OCI-LY1 (cell line): ENCODE results near the gene EYA2.
"Not testable (repeated sequence)": the region's sequence is repeated elsewhere in the genome, so short reads cannot be mapped to it uniquely, and the experiment has no call there.

Source experiments
- H2AFZ ChIP-seq: fragments of 200-600 bp; sonication (generic), shearing (Covaris generic); 2 replicates; pipeline ENCODE4 v1.6.0; 2014; ENCODE audit warnings: antibody characterized with exemption, mild to moderate bottlenecking, low read length
- H3F3A ChIP-seq: fragments of 200-600 bp; sonication (generic), shearing (Covaris generic); 2 replicates; pipeline ENCODE4 v1.6.0; 2014; ENCODE audit warnings: mild to moderate bottlenecking, antibody characterized with exemption, low read length, moderate library complexity; ENCODE audit not compliant: insufficient read depth
- H3K27ac ChIP-seq: fragments of 200-600 bp; sonication (generic); 2 replicates; pipeline ENCODE4 v1.5.1; 2014; ENCODE audit warnings: low read length, mixed run types, mild to moderate bottlenecking, low read depth; ENCODE audit not compliant: poor library complexity, severe bottlenecking
- H3K27me3 ChIP-seq: fragments of 200-600 bp; sonication (generic); 2 replicates; pipeline ENCODE4 v1.6.0; 2014; ENCODE audit warnings: antibody characterized with exemption, mild to moderate bottlenecking, low read length, moderate library complexity; ENCODE audit not compliant: insufficient read depth
- H3K36me3 ChIP-seq: fragments of 200-600 bp; sonication (generic); 2 replicates; pipeline ENCODE4 v1.6.1; 2014; ENCODE audit warnings: mild to moderate bottlenecking, antibody characterized with exemption, low read length, moderate library complexity, mixed read lengths; ENCODE audit not compliant: insufficient read depth
- H3K4me1 ChIP-seq: fragments of 200-600 bp; sonication (generic); 2 replicates; pipeline ENCODE4 v1.5.1; 2014; ENCODE audit warnings: mild to moderate bottlenecking, low read length, moderate library complexity; ENCODE audit not compliant: insufficient read depth, severe bottlenecking
- H3K4me2 ChIP-seq: fragments of 200-600 bp; sonication (generic), shearing (Covaris generic); 2 replicates; pipeline ENCODE4 v1.6.1; 2014; ENCODE audit warnings: low read length
- H3K4me3 ChIP-seq: fragments of 200-600 bp; sonication (generic); 2 replicates; pipeline ENCODE4 v1.5.1; 2014; ENCODE audit warnings: low read length, low read depth, mild to moderate bottlenecking, mixed read lengths; ENCODE audit not compliant: poor library complexity, severe bottlenecking
- H3K79me2 ChIP-seq: fragments of 200-600 bp; shearing (Covaris generic); 2 replicates; pipeline ENCODE4 v1.6.1; 2016; ENCODE audit warnings: mixed run types, low read length, mixed read lengths; ENCODE audit not compliant: insufficient read depth
- H3K9ac ChIP-seq: fragments of 200-600 bp; sonication (generic), shearing (Covaris generic); 2 replicates; pipeline ENCODE4 v1.6.1; 2014; ENCODE audit warnings: mild to moderate bottlenecking, low read length, mixed read lengths
- H3K9me2 ChIP-seq: fragments of 200-600 bp; sonication (generic), shearing (Covaris generic); 2 replicates; pipeline ENCODE4 v1.6.1; 2014; ENCODE audit warnings: low read depth, mild to moderate bottlenecking, low read length, mixed read lengths
- H3K9me3 ChIP-seq: fragments of 200-600 bp; shearing (Covaris generic); 2 replicates; pipeline ENCODE4 v1.6.1; 2014; ENCODE audit warnings: low read length, mixed read lengths
- H4K20me1 ChIP-seq: fragments of 200-600 bp; sonication (generic), shearing (Covaris generic); 2 replicates; pipeline ENCODE4 v1.6.0; 2016; ENCODE audit warnings: mild to moderate bottlenecking, low read length; ENCODE audit not compliant: insufficient read depth
- CTCF ChIP-seq: fragments of 200-600 bp; sonication (generic), shearing (Covaris generic); IDR thresholded peaks from 2 replicates; pipeline ENCODE4 v1.5.1; 2017; ENCODE audit warnings: mild to moderate bottlenecking, antibody characterized with exemption, low read length, moderate library complexity, mixed read lengths
- EZH2 ChIP-seq: fragments of 200-600 bp; sonication (generic), shearing (Covaris generic); IDR thresholded peaks from 2 replicates; pipeline ENCODE4 v1.8.0; 2017; ENCODE audit warnings: borderline replicate concordance, mixed run types, mild to moderate bottlenecking, antibody characterized with exemption, low read length, moderate library complexity, mixed read lengths

The EYA2 gene

DNA sequence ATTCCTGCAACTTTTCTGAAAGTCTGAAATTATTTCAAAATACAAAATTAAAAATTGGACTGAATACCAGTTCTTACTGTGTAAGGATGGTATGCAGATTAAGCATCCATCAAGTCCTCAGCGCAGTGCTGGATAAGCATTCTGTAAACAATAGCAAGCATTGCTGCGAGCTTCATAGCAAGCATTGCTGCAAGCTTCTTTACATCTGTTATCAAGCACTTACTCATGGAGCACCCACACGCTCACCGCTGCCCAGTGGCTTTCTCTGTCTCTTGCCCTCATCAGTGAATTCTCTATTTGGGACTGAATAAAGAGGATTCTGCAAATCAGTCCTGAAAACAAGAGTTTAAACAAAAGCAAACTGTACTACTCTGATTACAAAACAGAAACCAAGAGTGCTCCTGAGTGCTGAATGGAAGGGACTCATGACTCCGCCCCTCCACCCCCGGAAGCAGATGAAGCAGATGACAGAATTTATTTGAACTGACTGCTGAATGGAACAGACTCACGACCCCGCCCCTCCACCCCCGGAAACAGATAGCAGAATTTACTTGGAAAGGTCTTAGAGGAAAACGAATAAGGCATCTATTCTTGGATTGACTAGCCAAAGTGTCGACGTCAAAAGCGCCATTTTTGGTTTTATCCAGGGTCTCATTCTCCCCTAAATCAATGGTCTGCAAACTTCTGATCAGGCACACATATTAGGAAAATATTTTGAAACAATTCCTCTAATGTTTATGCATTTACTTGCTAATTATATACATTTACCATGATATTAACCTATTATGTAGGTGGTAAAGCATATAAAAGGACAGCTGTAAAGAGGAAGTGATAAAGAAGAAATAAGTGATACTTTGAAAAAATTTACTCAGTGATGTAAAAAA, 22.1 kb upstream of the EYA2 start:
- no peaks in the 10 kb centered on the region for H3K36me3 ChIP-seq
- no peak overlapping the region for H3K27ac ChIP-seq
- no peaks in the 10 kb centered on the region for H3K79me2 ChIP-seq
- H3K9me3 ChIP-seq = no peaks in the 10 kb centered on the region
- no peak overlapping the region for H2AFZ ChIP-seq
- no peaks in the 10 kb centered on the region for H3K9me2 ChIP-seq
- H4K20me1 ChIP-seq = no peaks in the 10 kb centered on the region
- no peak overlapping the region for H3K4me2 ChIP-seq
- no peak overlapping the region for H3K9ac ChIP-seq
- no peaks in the 10 kb centered on the region for H3K27me3 ChIP-seq
- H3K4me1 ChIP-seq = no peaks in the 10 kb centered on the region
- TF ChIP-seq EZH2 (no peak), CTCF (no peak)
- H3K4me3 ChIP-seq = no peak overlapping the region
- no peaks in the 10 kb centered on the region for H3F3A ChIP-seq

DNA sequence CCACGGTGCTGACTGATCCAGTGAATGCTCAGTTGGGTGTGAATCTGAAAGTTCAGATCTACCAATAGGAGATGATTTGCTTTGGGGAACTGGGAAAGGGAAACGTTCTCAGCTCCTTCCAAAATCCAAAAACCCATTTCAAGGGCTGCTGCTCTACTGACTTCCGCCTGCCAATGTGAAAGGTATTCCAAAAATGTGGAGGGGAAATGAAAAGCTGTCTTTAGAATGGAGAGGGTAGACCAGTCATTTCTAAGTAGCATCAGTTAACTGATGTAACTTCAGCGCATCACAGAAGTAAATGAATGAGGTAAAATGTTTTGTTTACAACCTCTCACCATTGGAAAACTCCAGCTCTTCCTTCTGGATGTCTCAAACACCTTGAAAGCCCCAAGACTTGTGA, 19.6 kb upstream of the EYA2 start:
- Histone ChIP-seq H3K9ac (no peak overlapping the region), H3K9me2 (no peaks in the 10 kb centered on the region)

DNA sequence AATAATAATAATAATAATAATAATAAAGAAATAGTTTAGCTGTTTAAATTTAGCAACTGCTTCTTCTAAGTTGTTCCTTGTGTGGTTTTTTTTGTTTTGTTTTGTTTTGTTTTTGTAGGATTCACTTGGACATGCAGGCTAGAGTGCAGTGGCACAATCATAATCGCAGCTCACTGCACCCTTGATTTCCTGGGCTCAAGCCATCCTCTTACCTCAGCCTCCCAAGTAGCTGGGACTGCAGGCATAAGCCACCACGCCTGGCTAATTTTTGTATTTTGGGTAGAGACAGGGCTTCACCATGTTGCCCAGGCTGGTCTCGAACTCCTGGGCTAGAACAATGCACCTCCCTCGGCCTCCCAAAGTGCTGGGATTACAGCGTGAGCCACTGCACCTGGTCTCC, 15.3 kb upstream of the EYA2 start:
- Histone ChIP-seq H3K79me2 (no peaks in the 10 kb centered on the region), H3F3A (no peaks in the 10 kb centered on the region), H3K9me2 (no peaks in the 10 kb centered on the region), H3K27me3 (no peaks in the 10 kb centered on the region), H3K4me3 (no peak overlapping the region), H3K36me3 (no peaks in the 10 kb centered on the region), H4K20me1 (no peaks in the 10 kb centered on the region), H3K4me2 (no peak overlapping the region), H3K9ac (no peak overlapping the region), H3K9me3 (no peaks in the 10 kb centered on the region), H2AFZ (no peak overlapping the region), H3K4me1 (no peaks in the 10 kb centered on the region), H3K27ac (no peak overlapping the region)
- TF ChIP-seq EZH2 (no peak), CTCF (no peak)

More for the DNA sequence above, 19.6 kb upstream of the EYA2 start:
- Histone ChIP-seq H3K36me3 (no peaks in the 10 kb centered on the region), H3K79me2 (no peaks in the 10 kb centered on the region), H3K4me2 (no peak overlapping the region), H3K27ac (no peak overlapping the region), H2AFZ (no peak overlapping the region), H3K9me3 (no peaks in the 10 kb centered on the region), H4K20me1 (no peaks in the 10 kb centered on the region), H3K27me3 (no peaks in the 10 kb centered on the region), H3K4me3 (no peak overlapping the region), H3K4me1 (no peaks in the 10 kb centered on the region), H3F3A (no peaks in the 10 kb centered on the region)
- TF ChIP-seq EZH2 (no peak), CTCF (no peak)

- H3K4me2 ChIP-seq, H3K27me3 ChIP-seq, H3K9me3 ChIP-seq, H2AFZ ChIP-seq, H3K36me3 ChIP-seq, H3K79me2 ChIP-seq, H3F3A ChIP-seq, H3K4me1 ChIP-seq, H3K4me3 ChIP-seq, H3K9ac ChIP-seq, H4K20me1 ChIP-seq, H3K27ac ChIP-seq, H3K9me2 ChIP-seq: not testable (repeated sequence)
Observed at GRCh38 chr20:46879963-46880362, 14.7 kb upstream of the EYA2 start.
